ENCODE results near the gene PARP3.

The PARP3 gene

DNA sequence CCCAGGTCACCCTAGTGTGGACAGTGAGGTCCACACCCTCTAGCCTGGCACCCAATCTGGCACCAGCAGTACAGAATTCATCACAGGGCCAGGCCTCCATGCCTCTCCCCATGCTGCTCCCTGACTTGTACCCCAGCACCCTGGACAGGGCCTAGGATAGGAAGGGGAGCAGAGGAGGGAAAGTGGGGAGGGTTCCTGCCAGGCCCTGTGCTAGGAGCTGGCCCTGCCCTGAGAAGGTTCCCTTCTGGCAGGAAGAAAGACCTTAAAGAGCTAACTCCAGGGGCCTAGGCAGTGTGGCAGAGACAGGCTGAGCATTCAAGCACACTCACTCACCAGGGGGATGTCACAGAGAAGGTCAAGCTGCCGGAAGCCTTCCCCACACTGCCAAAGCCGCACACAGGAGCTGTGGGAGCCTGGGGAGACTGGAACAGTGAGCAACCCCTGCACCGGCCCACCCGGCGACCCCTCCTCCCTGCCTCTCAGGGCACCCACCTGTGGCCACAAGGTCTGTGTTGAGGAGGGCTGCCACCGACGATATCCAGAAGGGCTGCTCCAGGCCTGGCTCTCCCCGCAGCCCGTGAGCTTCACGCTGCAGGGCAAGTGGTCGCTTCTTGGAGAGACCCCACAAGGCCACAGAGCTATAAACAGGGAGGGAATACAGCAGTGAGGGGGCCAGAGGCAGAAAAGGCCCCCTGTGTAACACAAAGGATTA lies 7.9 kb upstream of the PARP3 start:
- peak; percentile 15 for DNase-seq (ENCODE audit: low spot score)

DNA sequence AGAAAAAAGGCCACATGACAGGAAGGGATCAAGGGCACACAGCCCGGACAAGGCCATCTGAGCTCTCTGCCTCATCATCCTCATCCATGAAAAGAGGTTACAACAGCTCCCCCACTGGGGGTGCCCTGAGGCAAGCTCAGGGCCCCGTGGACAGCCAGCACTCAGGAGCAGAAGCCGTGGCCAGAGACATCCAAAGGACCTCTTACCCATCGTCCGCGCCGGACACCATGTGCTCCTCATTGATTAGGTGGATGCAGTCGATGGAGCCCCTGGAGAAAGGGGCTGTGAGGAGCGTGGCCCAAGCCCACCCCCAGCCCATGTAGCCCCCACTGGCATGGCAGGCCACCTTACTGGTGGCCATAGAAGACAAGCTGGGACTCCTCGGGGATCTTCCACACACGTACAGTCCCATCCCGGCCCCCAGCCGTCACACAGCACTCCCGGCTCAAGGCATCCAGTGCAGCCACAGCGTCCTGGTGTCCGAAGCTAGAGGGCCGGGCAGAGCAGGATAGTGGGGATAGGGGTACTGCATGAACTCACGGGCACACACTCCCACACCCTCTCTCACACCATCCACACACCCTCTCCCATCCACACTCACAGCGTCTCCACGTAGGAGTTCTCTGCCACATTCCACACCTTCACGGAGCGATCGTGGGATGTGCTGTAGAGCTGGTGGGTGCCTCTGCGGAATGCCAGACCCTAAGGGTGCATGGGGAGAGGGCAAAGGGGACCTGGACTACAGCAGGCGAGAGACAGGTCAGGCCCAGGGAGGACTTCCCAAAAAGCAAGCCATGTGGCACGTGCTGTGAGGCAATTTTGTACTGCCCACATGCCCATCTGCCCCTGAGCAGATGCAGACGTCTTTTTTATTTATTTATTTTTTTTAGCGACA lies 6.9 kb upstream of the PARP3 start:
- DNase-seq (ENCODE audit: low spot score), result peak; percentile 24

DNA sequence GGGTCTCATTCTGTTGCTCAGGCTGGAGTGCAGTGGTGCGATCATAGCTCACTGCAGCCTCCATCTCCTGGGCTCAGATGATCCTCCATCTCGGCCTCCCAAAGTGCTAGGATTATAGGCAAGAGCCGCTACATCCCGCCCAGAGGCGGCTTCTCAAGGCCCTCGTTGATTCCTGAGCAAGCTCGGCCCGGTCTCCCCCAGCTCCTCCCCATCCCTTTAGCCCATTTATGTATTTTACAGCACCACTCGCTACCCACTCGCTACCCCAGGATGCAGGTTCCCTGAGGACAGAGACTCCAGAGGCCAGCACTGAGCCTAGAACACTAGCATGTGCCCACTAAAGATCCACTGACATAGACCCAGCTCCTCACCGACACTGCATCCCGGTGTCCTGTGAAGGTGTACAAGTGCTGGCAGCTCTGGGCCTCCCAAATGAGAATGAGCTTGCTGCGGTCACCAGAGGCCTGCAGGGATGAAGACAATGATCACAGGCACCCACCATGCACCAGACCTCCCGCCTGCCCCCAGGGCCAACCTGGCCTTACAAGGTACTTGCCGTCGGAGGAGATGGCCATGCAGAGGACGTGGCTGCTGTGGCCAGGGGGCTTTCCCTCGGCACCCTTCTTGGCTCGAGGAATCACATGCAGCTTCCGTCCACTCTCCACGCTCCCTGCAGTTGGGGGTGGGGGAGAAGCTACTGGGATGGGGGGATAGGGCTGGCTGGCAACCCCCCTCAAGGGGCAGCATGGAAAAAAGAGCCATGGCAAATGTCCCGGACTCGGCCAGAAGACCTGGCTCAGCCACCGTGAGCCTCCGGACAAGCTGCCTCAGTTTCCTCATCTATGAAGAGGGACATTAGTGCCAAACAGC lies 6.0 kb upstream of the PARP3 start:
- DNase-seq (ENCODE audit: low spot score), result no peak

DNA sequence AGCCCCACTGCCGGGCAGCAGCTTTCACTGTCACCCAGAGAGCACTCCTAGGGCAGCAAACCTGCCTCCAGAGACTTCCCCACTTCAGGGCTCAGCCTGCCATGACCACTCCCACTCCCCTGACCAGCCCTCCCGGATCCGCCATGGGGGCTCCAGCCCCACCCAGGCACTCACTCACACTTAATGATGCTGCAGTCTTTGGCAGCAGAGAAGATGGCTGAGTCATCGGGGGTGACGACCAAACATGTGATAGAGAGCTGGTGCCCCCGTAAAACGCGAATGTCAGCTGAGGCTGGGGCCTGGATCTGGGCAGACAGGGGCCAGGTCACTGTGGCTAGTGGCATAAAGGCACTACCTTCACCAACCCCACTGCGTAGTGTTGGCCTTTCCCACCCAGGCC lies 5.1 kb upstream of the PARP3 start:
- DNase-seq (ENCODE audit: low spot score), result no peak

DNA sequence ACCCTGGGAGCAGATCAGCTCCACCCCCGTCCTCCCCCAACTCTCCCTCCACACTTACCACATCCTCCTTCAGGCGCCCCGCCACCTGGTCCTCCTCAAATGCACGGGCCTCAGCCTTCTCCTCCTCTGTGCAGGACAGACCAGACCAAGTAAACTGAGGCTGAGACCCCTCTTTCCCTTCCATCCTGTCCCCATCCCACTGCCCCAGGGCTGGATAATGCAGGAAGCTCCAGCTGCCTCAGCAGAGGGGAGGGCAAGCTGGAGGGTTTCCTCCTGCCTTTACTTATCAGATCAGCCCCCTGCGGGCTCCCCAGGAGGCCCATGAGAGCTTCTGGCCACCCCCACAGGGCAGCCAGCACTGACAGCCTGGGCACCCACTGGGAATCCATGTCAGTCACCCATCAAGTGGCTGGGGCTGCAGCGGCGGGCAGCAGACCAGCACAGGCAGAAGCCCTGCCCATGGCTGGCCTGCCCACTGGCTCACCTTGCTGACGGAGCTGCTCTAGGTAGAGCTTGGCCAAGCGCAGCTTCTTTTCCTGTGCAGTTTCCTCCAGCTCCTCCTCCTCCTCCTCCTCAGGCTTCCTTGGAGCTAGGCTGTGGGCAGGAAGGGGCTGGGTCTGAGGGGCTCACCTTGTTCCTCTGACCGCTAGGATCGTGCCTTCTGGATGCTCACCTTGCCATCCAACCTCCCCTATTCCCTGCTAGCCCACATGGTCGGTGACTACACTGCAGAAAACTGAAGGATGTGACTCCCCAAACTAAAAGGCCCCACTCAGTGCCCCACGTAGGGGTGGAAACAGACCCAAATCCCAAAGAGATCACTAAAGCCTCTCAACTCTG lies 4.3 kb upstream of the PARP3 start:
- DNase-seq (ENCODE audit: low spot score), result no peak

DNA sequence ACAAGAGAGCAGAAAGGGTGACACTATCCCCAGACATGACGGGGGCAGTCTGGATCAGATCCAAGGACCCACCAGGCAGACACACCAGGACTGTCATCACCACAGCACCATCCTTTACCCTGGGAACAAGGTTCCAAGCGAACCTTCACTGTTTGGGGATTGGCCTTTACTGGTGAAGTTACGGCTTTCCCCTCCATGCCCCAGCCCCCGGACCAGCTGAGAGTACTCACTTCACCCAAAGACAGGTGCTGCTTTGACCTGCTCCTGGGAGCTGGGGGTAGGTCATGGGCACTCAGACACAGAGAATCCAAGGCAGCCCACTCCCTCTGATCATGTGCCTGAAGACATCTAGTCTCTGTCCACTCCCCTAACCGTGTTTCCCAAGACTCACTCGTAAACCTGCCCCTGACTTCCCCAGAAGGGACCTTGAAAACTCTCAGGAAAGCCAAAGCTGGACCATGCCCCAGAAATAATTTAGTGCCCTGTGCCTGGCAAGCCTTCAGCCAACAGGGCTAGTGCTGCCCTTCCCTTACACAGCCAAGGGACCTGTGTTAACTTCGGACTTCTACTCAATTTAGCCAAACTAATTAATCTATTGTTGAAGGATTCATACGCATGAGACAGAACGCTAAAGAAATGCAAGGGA lies 3.3 kb upstream of the PARP3 start:
- no peak for DNase-seq (ENCODE audit: low spot score)

DNA sequence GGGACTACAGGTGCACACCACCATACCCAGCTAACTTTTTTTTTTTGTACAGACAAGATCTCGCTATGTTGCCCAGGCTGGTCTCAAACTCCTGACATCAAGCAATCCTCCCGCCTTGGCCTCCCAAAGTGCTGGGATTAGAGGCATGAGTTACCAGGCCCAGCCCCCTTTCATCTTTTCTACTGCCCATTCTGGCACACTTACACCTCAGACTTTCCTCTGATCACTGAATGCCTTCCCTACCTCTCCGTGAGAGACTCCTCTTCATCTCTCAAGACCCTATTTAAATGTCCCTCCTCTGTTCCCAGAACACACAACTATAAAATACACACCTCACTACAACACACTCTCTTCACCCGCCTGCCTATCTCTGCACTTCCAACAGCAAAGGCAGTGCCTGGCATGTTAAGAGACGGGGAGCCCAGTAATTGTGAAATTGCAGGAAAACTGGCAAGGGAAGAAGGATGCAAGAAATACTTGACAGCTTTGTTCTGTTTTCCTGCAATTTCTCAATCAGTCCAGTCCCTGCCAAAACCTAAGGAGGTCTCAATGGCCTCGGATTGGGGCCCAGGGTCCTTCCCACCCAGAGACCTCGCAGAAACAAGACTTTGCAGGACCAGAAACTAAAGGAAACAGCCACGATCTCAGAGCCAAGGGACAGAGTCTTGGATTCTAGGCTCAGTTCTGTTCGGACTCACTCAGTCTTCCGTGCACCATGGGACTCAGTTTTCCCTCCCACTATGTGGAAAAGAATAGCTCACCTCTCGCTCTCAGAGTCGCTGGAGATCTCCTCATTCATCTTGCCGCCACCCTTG lies 1.3 kb upstream of the PARP3 start:
- no peak for DNase-seq (ENCODE audit: low spot score)

DNA sequence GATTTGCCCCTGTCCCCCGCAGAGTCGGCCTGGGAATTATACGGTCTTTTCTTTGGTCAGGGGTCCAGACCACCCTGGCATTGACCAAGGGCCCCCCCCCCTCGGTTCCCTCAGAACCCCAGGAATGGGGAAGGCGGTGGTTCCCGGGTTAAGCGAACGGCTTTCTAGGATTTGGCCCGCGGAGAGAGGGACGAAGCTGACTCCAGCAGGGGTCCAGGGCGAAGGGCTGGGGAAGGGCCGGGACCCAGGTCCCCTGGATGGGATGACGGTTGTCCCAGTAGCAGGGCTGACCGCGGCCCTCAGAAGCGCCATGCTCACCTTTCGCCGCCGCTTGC lies 733 bp upstream of the PARP3 start:
- no peak for DNase-seq (ENCODE audit: low spot score)

DNA sequence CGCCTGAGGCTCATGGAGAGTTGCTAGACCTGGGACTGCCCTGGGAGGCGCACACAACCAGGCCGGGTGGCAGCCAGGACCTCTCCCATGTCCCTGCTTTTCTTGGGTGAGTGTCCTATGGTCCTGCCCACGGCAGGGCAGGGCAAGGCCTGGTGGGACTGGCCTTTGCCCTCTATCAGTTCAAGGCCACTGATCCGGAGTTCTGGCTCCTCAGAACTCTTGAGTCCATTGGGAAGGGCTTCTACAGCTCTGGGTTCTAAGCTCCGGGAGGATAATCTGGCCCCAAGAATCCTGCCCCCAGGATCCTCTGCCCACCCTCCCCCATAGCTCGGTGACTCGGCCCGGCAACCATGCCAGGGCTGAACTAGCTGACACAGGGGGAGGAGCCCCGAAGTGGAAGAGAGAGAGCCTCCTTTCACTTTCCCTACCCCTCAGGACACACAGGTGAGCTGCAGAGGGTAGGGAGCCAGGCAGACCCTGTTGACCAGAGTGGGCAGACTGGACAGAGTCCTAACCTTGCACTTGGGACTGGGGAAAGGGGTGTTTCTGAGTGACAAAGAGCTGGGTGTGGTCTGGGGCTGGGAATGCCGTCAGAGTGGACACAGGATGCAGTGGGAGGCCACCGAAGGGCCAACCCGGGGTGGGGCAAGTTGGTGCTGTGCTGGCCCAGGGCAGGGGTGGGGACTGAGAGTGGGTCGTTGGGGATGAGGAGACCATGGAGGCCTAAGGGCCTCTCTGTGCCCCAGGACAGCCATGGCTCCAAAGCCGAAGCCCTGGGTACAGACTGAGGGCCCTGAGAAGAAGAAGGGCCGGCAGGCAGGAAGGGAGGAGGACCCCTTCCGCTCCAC lies 664 bp downstream of the PARP3 start:
- no peak for DNase-seq (ENCODE audit: low spot score)

DNA sequence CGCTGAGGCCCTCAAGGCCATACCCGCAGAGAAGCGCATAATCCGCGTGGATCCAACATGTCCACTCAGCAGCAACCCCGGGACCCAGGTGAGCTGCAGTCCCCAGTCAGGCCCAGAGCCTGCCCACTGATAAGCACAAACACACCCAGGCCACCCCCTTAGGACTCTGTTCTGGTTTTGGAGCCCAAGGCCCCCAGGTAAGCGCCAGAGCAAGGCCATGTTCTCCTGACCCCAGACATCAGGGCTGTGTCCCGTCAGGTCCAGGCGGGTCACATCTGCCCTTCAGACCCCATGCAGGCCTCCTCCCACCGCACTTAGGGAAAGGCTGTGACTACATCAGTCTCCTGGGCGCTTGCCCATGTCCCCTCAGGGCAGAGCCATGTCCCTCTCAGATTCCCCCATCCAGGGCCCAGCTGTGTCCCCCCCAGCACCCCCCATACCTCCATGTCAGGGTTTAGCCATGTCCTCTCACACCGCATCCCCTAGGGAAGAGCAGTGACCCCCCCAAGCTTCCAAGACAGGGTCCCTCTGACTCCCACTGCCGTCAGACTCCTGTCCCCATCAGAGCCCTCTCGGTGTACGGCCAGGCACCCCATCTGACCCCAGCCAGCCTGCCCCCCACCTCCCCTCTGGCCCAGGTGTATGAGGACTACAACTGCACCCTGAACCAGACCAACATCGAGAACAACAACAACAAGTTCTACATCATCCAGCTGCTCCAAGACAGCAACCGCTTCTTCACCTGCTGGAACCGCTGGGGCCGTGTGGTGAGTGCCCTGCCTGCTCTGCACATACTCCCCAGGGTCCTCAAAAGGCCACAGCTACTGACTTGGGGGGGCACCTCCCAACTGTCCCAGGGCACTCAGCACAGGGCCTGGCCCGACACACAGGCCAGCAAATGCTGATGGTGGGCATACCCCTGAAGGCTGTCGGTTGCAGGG lies 1.6 kb downstream of the PARP3 start:
- no peak for DNase-seq (ENCODE audit: low spot score)

DNA sequence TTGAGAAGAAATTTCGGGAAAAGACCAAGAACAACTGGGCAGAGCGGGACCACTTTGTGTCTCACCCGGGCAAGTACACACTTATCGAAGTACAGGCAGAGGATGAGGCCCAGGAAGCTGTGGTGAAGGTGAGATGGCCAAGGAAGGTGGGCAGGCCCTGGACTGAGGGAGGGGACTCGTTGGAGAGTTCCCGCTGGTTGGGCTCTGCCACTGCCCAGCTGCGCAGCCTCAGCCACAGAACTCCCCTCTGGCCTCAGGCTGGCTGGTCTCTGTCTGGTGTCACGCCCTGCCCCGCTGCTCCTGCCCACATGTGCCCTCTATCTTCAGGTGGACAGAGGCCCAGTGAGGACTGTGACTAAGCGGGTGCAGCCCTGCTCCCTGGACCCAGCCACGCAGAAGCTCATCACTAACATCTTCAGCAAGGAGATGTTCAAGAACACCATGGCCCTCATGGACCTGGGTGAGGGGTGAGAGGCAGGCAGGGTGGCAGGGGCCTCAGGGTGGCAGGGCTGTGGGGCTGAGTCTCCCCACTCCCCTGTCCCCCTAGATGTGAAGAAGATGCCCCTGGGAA lies 2.4 kb downstream of the PARP3 start:
- DNase-seq (ENCODE audit: low spot score), result no peak

DNA sequence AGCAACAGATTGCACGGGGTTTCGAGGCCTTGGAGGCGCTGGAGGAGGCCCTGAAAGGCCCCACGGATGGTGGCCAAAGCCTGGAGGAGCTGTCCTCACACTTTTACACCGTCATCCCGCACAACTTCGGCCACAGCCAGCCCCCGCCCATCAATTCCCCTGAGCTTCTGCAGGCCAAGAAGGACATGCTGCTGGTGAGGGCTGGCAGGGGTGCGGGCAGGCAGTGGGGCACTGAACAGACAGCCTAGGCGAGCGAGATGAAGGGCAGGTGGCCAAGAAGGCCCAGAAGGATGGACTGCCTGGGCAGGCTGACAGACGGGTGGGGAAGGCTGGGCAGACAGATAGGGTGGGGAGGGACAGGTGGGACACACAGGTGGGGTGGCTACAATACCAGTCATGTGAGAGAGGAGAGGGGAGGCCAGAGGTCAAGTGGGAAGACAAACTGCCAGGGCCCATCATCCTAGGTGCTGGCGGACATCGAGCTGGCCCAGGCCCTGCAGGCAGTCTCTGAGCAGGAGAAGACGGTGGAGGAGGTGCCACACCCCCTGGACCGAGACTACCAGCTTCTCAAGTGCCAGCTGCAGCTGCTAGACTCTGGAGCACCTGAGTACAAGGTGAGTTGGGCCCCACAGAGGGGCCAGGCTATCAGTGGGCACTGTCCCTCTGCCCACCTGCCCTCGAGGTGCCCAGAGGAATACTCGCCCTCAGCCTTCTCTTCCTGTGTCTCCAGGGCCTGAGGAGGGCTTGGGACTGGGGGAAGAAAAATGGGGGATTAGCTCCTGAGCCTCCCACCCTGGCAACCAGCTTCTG lies 3.1 kb downstream of the PARP3 start:
- DNase-seq (ENCODE audit: low spot score), result no peak

DNA sequence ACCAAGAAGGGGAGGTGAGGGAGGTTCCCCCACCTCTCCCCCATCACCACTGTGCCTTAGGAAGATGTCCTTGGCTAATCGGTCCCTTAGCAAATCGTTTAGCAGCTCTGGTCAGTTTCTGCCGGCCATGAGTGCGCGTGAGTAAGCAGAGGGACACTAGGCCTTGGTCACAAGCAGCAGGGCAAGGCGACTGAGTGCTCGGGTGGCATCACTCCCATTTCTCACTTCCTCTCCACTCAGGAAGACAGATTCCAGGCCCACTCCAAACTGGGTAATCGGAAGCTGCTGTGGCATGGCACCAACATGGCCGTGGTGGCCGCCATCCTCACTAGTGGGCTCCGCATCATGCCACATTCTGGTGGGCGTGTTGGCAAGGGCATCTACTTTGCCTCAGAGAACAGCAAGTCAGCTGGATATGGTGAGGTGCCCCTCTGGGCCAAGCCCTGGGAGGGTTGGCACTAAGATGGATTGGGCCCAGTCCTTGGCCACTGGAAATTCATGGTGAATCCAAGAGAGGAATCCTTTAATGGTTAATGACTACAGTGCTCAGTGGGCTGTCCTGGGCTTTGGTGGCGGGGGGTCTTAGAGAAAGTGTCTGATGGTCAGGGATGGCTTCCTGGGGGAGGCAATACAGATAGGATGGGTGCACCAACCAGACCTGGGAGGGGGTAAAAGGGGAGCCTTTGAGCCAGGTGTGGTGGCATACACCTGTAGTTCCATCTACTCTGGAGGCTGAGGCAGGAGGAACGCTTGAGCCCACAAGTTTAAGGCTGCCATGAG lies 4.0 kb downstream of the PARP3 start:
- no peak for DNase-seq (ENCODE audit: low spot score)

DNA sequence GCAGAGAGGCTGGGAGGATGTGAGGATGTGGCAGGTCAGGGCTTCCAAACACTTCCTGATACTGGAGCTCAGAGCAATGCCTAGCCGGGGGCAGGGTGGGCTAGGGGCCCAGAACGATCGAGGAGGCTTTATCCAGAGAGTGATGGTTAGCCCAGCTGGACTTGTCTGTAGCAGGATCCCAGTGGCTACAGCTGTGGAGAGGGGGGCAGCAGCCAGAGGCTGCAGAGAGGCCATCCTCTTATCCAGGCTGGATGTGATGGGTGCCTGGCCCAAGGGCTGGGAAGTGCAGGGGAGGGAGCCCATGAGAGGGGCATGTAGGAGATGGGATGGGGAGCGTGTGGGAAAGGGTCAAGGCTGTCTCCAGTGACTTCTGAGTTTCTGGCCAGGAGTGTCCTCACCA lies 4.6 kb downstream of the PARP3 start:
- DNase-seq (ENCODE audit: low spot score), result no peak

DNA sequence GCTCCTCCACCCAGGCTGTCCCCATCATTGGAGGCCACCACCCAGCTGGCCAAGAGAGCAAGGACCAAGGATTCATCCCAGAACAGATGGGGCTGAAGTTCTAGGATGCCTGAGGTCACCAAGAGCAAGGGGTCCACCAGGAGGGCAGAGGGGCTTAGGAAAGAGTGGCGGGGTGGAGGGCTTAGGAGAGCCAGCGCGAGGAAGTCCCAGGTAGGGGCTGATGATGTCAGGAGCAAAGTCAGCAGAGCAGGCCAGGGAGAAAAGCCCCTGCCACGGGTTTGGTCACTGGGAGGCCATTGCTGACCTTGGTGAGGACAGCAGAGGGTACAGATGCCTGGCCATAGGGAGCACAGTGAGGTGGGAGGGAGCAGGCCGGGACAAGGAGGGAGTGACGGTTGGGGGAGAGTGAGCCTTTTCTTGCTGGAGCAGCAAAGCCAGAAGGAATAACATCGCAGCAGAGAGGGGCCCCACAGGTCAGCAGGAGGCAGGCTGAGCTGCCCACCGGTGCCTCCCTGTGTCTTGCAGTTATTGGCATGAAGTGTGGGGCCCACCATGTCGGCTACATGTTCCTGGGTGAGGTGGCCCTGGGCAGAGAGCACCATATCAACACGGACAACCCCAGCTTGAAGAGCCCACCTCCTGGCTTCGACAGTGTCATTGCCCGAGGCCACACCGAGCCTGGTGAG lies 5.2 kb downstream of the PARP3 start:
- DNase-seq (ENCODE audit: low spot score), result no peak

Measured in D341Med (cell line).